GM12891 (cell line): ENCODE measurements around the gene DNM3.

ENCODE experiments used
- PAX5 ChIP-seq: IDR thresholded peaks from 2 replicates; pipeline ENCODE4 v1.6.1; 2011; ENCODE audit warnings: low read length, moderate library complexity, mild to moderate bottlenecking; ENCODE audit not compliant: insufficient read depth, severe bottlenecking
- POLR2A ChIP-seq: IDR thresholded peaks from 2 replicates; pipeline ENCODE4 v1.6.1; 2011; ENCODE audit warnings: low read depth, low read length, control low read depth
- POLR2AphosphoS5 ChIP-seq: IDR thresholded peaks from 2 replicates; pipeline ENCODE4 v1.6.1; 2011; ENCODE audit warnings: low read depth, low read length, control low read depth
- POU2F2 ChIP-seq: IDR thresholded peaks from 2 replicates; pipeline ENCODE4 v1.6.1; 2011; ENCODE audit warnings: low read depth, mild to moderate bottlenecking, control low read depth, low read length, moderate library complexity
- SPI1 ChIP-seq: IDR thresholded peaks from 2 replicates; pipeline ENCODE4 v1.6.1; 2011; ENCODE audit warnings: low read depth, low read length, control low read depth
- TAF1 ChIP-seq: IDR thresholded peaks from 2 replicates; pipeline ENCODE4 v1.6.1; 2011; ENCODE audit warnings: low read depth, low read length, control low read depth

- no peak for TF ChIP-seq POLR2A
- TF ChIP-seq POLR2AphosphoS5: no peak
- TF ChIP-seq SPI1: no peak
- TF ChIP-seq POU2F2: no peak
- TF ChIP-seq TAF1: no peak
- TF ChIP-seq PAX5: no peak
These were observed 389.2 kb downstream of the DNM3 start for GRCh38 chr1:172230526-172230925.
